K562 (cell line): ENCODE measurements around the gene SCAMP2. TPM values are rescaled to one million over a fixed set of nuclear protein-coding genes. Genes with fewer than 3 reads are reported as not detected.

Experiments
- ATAC-seq: fragments of 200-7000 bp; cut with Tn5 transposase; 3 replicates; pipeline ENCODE4 v1.9.1; 2020; ENCODE audit warnings: moderate library complexity
- BruUV-seq: library from RNA; stranded (reverse); fragments of 400-500 nt; replicated peaks from 2 replicates; lab custom pipeline; 2021; lab: Mats Ljungman, UMichigan
- CTCF ChIA-PET: fragments of 300-600 bp; formaldehyde crosslinking; extraction: SDS; loops from one replicate; lab custom pipeline; 2021; ENCODE audit warnings: low intra/inter-chr PET ratio; lab: Yijun Ruan, JAX
- POLR2A ChIA-PET: fragments of 300-600, 350-650 bp; sonication (Branson Sonifier 250); formaldehyde crosslinking; extraction: SDS; loops from one replicate; lab custom pipeline; 2021; ENCODE audit warnings: antibody characterized with exemption, inconsistent platforms; lab: Yijun Ruan, JAX
- DNase-seq, 4 experiments: peaks; one replicate each; pipeline versions ENCODE4 v3.0.0 to v3.0.0-alpha.2; 2011 to 2018; ENCODE audit warnings: low spot score in 3 of 4, mixed read lengths in 3 of 4; ENCODE audit errors: extremely low read depth in 1 of 4
- FAIRE-seq: peaks from 2 replicates; lab custom pipeline; 2011; peaks lifted over from hg19 to GRCh38; lab: Jason Lieb, UNC
- H2AFZ ChIP-seq: 2 replicates; pipeline ENCODE4 v1.6.0; 2011; ENCODE audit warnings: low read depth, low read length, control low read depth, inconsistent platforms
- H3K27ac ChIP-seq: fragments of 200-600 bp; 3 replicates; pipeline ENCODE4 v1.8.0; 2011; ENCODE audit warnings: low read depth, mild to moderate bottlenecking, control low read depth, inconsistent platforms, low read length, moderate library complexity, mixed read lengths; ENCODE audit errors: extremely low read depth
- H3K27me3 ChIP-seq, 2 experiments: fragments of 300-600 bp in 1 of 2; 2 replicates in 1 of 2; 3 replicates in 1 of 2; pipeline versions ENCODE4 v1.6.0 to v1.8.0; 2011; ENCODE audit warnings: inconsistent platforms in 2 of 2, low read length in 2 of 2, mild to moderate bottlenecking in 1 of 2, mixed read lengths in 1 of 2, moderate library complexity in 1 of 2; ENCODE audit not compliant: control insufficient read depth in 2 of 2, insufficient read depth in 2 of 2
- H3K36me3 ChIP-seq: fragments of 300-600 bp; 3 replicates; pipeline ENCODE4 v1.8.0; 2011; ENCODE audit warnings: mild to moderate bottlenecking, low read length, inconsistent platforms; ENCODE audit not compliant: control insufficient read depth, insufficient read depth
- H3K4me1 ChIP-seq, 2 experiments: fragments of 200-600 bp in 1 of 2; replicated peaks in 1 of 2; 2 replicates in 1 of 2; 3 replicates in 1 of 2; pipeline versions ENCODE4 v1.5.1 to v1.8.0; 2011; ENCODE audit warnings: inconsistent platforms in 2 of 2, low read length in 2 of 2, mild to moderate bottlenecking in 1 of 2, mixed read lengths in 1 of 2, moderate library complexity in 1 of 2; ENCODE audit not compliant: control insufficient read depth in 2 of 2, insufficient read depth in 2 of 2
- H3K4me2 ChIP-seq: 2 replicates; pipeline ENCODE4 v1.6.1; 2011; ENCODE audit warnings: low read length, control low read depth, inconsistent platforms, mixed read lengths; ENCODE audit not compliant: insufficient read depth
- H3K4me3 ChIP-seq: fragments of 200-600 bp; sonication (generic), shearing (Covaris generic); 2 replicates; pipeline ENCODE4 v1.5.1; 2016; ENCODE audit warnings: control low read depth, inconsistent platforms
- H3K79me2 ChIP-seq: fragments of 200-600 bp; 3 replicates; pipeline ENCODE4 v1.8.0; 2011; ENCODE audit warnings: low read length, inconsistent platforms; ENCODE audit not compliant: control insufficient read depth, insufficient read depth
- H3K9ac ChIP-seq, 2 experiments: 2 replicates each; pipeline versions ENCODE4 v1.6.0 to v1.6.1; 2011; ENCODE audit warnings: low read depth in 2 of 2, low read length in 2 of 2, control low read depth in 1 of 2, inconsistent platforms in 1 of 2, mild to moderate bottlenecking in 1 of 2, mixed read lengths in 1 of 2; ENCODE audit not compliant: insufficient read depth in 1 of 2
- H3K9me1 ChIP-seq: one replicate; pipeline ENCODE4 v1.6.0; 2011; ENCODE audit warnings: inconsistent platforms, mild to moderate bottlenecking, low read length, moderate library complexity; ENCODE audit not compliant: control insufficient read depth, insufficient read depth
- H3K9me3 ChIP-seq: replicated peaks from 2 replicates; pipeline ENCODE4 v1.5.1; 2011; ENCODE audit warnings: low read depth, low read length, inconsistent platforms; ENCODE audit not compliant: control insufficient read depth, insufficient read depth
- H4K20me1 ChIP-seq: replicated peaks from 2 replicates; pipeline ENCODE4 v1.6.1; 2011; ENCODE audit warnings: low read length, inconsistent platforms, mixed read lengths; ENCODE audit not compliant: control insufficient read depth, insufficient read depth
- ARID2 ChIP-seq: fragments of 450-650 bp; IDR thresholded peaks from 2 replicates; pipeline ENCODE4 v1.6.1; 2017; ENCODE audit warnings: antibody characterized with exemption, mild to moderate bottlenecking
- FOSL1 ChIP-seq: fragments of 200-800 bp; sonication (Bioruptor generic); conservative IDR thresholded peaks from 2 replicates; pipeline ENCODE4 v1.6.1; 2016; ENCODE audit warnings: missing genetic modification characterization, missing compliant biosample characterization
- FOXP1 ChIP-seq: sonication (generic); formaldehyde crosslinking; IDR thresholded peaks from 2 replicates; pipeline ENCODE4 v1.8.0; 2022; ENCODE audit warnings: mild to moderate bottlenecking, missing genetic modification reagents
- KLF10 ChIP-seq: fragments of 250-450 bp; sonication (Bioruptor Pico); IDR thresholded peaks from 2 replicates; pipeline ENCODE4 v1.6.1; 2021; ENCODE audit warnings: matching md5 sums
- NR4A1 ChIP-seq, 2 experiments: fragments of 250-450 bp in 1 of 2; fragments of 450-650 bp in 1 of 2; sonication (Bioruptor Pico) in 1 of 2; IDR thresholded peaks; 2 replicates each; pipeline versions ENCODE4 v1.4.0 to v1.6.1; 2016 to 2020; ENCODE audit warnings: mild to moderate bottlenecking in 2 of 2, missing compliant biosample characterization in 1 of 2, missing genetic modification characterization in 1 of 2, moderate library complexity in 1 of 2
- ZNF551 ChIP-seq: fragments of 250-450 bp; sonication (Bioruptor Pico); IDR thresholded peaks from 2 replicates; pipeline ENCODE4 v1.5.0; 2021; ENCODE audit warnings: mild to moderate bottlenecking, moderate library complexity
- ZNF699 ChIP-seq: fragments of 250-450 bp; sonication (Bioruptor Pico); IDR thresholded peaks from 2 replicates; pipeline ENCODE4 v1.8.0; 2021; ENCODE audit warnings: mild to moderate bottlenecking, moderate library complexity; ENCODE audit not compliant: insufficient replicate concordance
- WGBS: fragments of 100-300 bp; shearing (Covaris generic); methylation state at CpG from one replicate; pipeline ENCODE4 v1.1.6; 2016; ENCODE audit warnings: low coverage, mixed read lengths; ENCODE audit not compliant: insufficient coverage; ENCODE audit errors: missing lambda C conversion rate; 5-methylcytosine and 5-hydroxymethylcytosine counted together
- in situ Hi-C: fragments of 300-500 bp; cut with MboI; formaldehyde crosslinking; loops from 4 replicates; pipeline ENCODE4 v1.15.0; 2018; ENCODE audit warnings: inconsistent platforms, mixed read lengths
- intact Hi-C: fragments of 100-400 bp; cut with micrococcal nuclease; formaldehyde crosslinking; loops from 2 replicates; pipeline ENCODE4 v1.14.2; 2022
- polyA plus RNA-seq, 8 experiments: library from polyadenylated mRNA; depleted of rRNA in 4 of 8; stranded (reverse) in 5 of 8; unstranded in 3 of 8; fragments of >200 nt; fragmentation: Nextera tagmentation in 2 of 8; fragmentation: Illumina TruSeq in 1 of 8; extraction: Ambion mirVana in 2 of 8; extraction: Trizol in 1 of 8; gene quantifications; 2 replicates each; pipeline versions ENCODE4 v1.2.1 to v1.2.3, GENCODE V29; 2011 to 2014; ENCODE audit warnings: inconsistent platforms in 1 of 8, missing spikeins in 1 of 8
- total RNA-seq, 7 experiments: library from RNA; depleted of rRNA in 6 of 7; stranded (reverse); fragments of >200 nt in 6 of 7; fragmentation: Illumina TruSeq in 2 of 7; extraction: Trizol in 2 of 7; gene quantifications; 2 replicates each; pipeline versions ENCODE4 v1.2.1 to v1.2.3, GENCODE V29; 2011 to 2021; ENCODE audit warnings: low replicate concordance in 1 of 7
- TF ChIP-seq, protein P1 (sequence below): sonication (generic); formaldehyde crosslinking; IDR thresholded peaks from 2 replicates; pipeline ENCODE4 v1.8.0; 2022; ENCODE audit warnings: missing genetic modification reagents, mild to moderate bottlenecking, borderline replicate concordance

The SCAMP2 gene
- total and polyA plus RNA-seq, 9 of the 15 experiments (the other 6 are each of a cell fraction or from before 2014, with no cell fraction given): 5.9 to 61.1 (median 20.1) TPM

DNA sequence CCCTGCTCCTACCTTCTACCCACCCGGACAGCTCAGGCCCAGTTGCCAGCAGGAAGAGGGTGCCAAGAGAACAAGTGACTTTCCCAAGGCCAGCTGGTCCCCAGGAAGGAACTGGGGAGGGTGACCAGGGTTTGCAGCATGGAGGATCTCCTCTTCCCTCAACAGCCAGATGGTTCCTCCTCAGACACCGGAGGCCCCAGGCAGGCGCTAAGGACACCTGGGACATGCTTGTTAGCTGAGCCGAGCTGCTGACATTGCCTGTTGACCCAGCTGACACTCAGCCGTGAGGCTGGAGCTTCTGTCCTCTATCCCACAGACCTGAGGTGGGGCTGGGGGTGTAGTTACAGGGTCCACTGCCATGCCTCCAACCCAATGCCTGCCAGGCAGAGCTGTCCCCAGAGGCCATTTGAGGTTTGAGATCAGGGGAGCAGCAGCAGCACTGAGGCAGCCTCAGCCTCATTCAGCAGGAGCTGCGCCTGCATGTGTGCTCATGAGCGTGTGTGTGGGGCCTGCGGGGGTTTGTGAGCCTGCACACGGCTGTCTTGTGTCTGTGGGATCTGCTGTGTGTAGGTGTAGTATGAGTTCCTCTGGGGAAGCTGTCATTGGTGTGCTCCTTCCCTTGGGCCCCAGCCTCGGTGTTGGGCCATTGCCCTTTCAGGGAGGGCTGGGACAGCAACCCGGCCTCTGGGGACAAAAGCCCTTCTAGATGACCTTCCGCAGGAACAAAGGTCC is 39.6 kb downstream of the SCAMP2 start:
- in situ Hi-C loops (no loop called here), intact Hi-C loops (no loop called here)
- Histone ChIP-seq H3K9me1 (no peaks in the 10 kb centered on the region), H3K9ac (peak overlapping the region in 1 of 2 experiments; percentile 27; a peak in 1 of 4 replicates), H3K9me3 (no peaks in the 10 kb centered on the region), H4K20me1 (peaks cover 6% of the 10 kb centered on the region; the same call in 1 of the 2 replicates), H2AFZ (no peak overlapping the region), H3K4me3 (no peak overlapping the region), H3K79me2 (no peaks in the 10 kb centered on the region), H3K27me3 (peaks cover 0 to 17% of the 10 kb centered on the region in 2 experiments; a peak in 3 of 5 replicates), H3K4me1 (peaks cover 0 to 17% of the 10 kb centered on the region in 2 experiments; a peak in 1 of 5 replicates), H3K4me2 (no peak overlapping the region), H3K27ac (no peak overlapping the region), H3K36me3 (peaks cover 27% of the 10 kb centered on the region; the same call in 1 of the 3 replicates)
- WGBS: 48% methylated on average over 12 of the region's 12 CpGs
- CTCF ChIA-PET: no interaction called here
- DNase-seq (no peak), ATAC-seq (no peak), FAIRE-seq (no peak)
- POLR2A ChIA-PET: interaction anchor here (0.6 to 0.8 kb wide), 3 partner anchors 14 to 81 kb away, joined by 3 read pairs; no protein-coding TSS in a partner anchor
- BruUV-seq: no TSS peak
- TF ChIP-seq ZNF551 (CRISPR knock-in tag): no peak
- no peak for TF ChIP-seq FOSL1 (tag)
- no peak for TF ChIP-seq NR4A1 (CRISPR knock-in tag; IDR thresholded peaks at IDR 0.05)
- TF ChIP-seq NR4A1 (tag; IDR thresholded peaks at IDR 0.05): no peak
- no peak for TF ChIP-seq KLF10
- no peak for TF ChIP-seq ZNF699 (CRISPR knock-in tag)
- TF ChIP-seq, protein P1, sequence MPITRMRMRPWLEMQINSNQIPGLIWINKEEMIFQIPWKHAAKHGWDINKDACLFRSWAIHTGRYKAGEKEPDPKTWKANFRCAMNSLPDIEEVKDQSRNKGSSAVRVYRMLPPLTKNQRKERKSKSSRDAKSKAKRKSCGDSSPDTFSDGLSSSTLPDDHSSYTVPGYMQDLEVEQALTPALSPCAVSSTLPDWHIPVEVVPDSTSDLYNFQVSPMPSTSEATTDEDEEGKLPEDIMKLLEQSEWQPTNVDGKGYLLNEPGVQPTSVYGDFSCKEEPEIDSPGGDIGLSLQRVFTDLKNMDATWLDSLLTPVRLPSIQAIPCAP (CRISPR knock-in tag): no peak
- no peak for TF ChIP-seq ARID2
- TF ChIP-seq FOXP1 (CRISPR knock-in tag): no peak
